Neural progenitor cell (in vitro differentiated cells): Measurements from ENCODE around the gene FRS2. TPM values are rescaled to one million over a fixed set of nuclear protein-coding genes. Genes with fewer than 3 reads are reported as not detected.
A peak's percentile ranks its signal among the peaks of the same experiment; 100 is the strongest.

Source experiments
- DNase-seq: peaks from one replicate; pipeline ENCODE4 v3.0.0-alpha.2; 2016; ENCODE audit warnings: low spot score
- H2AFZ ChIP-seq: fragments of 200-600 bp; sonication (generic); replicated peaks from 2 replicates; pipeline ENCODE4 v1.6.1; 2016; ENCODE audit warnings: antibody characterized with exemption
- H3F3A ChIP-seq: fragments of 200-600 bp; sonication (generic); 2 replicates; pipeline ENCODE4 v1.6.1; 2016; ENCODE audit warnings: antibody characterized with exemption, low read depth
- H3K27ac ChIP-seq: fragments of 200-600 bp; sonication (generic); 2 replicates; pipeline ENCODE4 v1.5.1; 2016; ENCODE audit warnings: mild to moderate bottlenecking
- H3K27me3 ChIP-seq: fragments of 200-600 bp; sonication (generic); 2 replicates; pipeline ENCODE4 v1.6.1; 2016; ENCODE audit warnings: mild to moderate bottlenecking, moderate library complexity
- H3K36me3 ChIP-seq: fragments of 200-600 bp; sonication (generic); 2 replicates; pipeline ENCODE4 v1.5.1; 2016
- H3K4me1 ChIP-seq: fragments of 200-600 bp; sonication (generic); 2 replicates; pipeline ENCODE4 v1.6.1; 2016; ENCODE audit warnings: mixed run types
- H3K4me2 ChIP-seq: fragments of 200-600 bp; sonication (generic); 2 replicates; pipeline ENCODE4 v1.6.1; 2016
- H3K4me3 ChIP-seq: fragments of 200-600 bp; sonication (generic); 2 replicates; pipeline ENCODE4 v1.5.1; 2016
- H3K79me2 ChIP-seq: fragments of 200-600 bp; sonication (generic); 2 replicates; pipeline ENCODE4 v1.6.1; 2016; ENCODE audit warnings: low read depth
- H3K9ac ChIP-seq: fragments of 200-600 bp; sonication (generic); 2 replicates; pipeline ENCODE4 v1.6.1; 2016
- H3K9me3 ChIP-seq: fragments of 200-600 bp; sonication (generic); 2 replicates; pipeline ENCODE4 v1.5.1; 2016; ENCODE audit warnings: low read depth
- H4K20me1 ChIP-seq: fragments of 200-600 bp; sonication (generic); 2 replicates; pipeline ENCODE4 v1.6.1; 2016; ENCODE audit warnings: low read depth
- H3K27ac Mint-ChIP-seq: 3 replicates; pipeline ENCODE4 v1.8.0; 2021; ENCODE audit warnings: mixed read lengths
- H3K27me3 Mint-ChIP-seq: 2 replicates; pipeline ENCODE4 v1.8.0; 2022; ENCODE audit warnings: low read depth, mild to moderate bottlenecking, inconsistent platforms, moderate library complexity, mixed read lengths; ENCODE audit not compliant: insufficient read depth
- H3K36me3 Mint-ChIP-seq: 3 replicates; pipeline ENCODE4 v1.8.0; 2021; ENCODE audit warnings: mixed read lengths
- H3K4me1 Mint-ChIP-seq: 3 replicates; pipeline ENCODE4 v1.8.0; 2021; ENCODE audit warnings: mixed read lengths
- H3K4me3 Mint-ChIP-seq: 3 replicates; pipeline ENCODE4 v1.8.0; 2021; ENCODE audit warnings: mild to moderate bottlenecking, moderate library complexity, mixed read lengths
- H3K9me3 Mint-ChIP-seq: 3 replicates; pipeline ENCODE4 v1.8.0; 2020; ENCODE audit warnings: mixed read lengths
- EZH2 ChIP-seq: fragments of 200-600 bp; sonication (generic); IDR thresholded peaks from 2 replicates; pipeline ENCODE4 v1.6.1; 2017; ENCODE audit warnings: antibody characterized with exemption, mild to moderate bottlenecking, moderate library complexity
- EZH2phosphoT487 ChIP-seq: fragments of 200-600 bp; sonication (generic); IDR thresholded peaks from 2 replicates; pipeline ENCODE4 v1.6.1; 2017; ENCODE audit warnings: antibody characterized with exemption
- total RNA-seq: library from RNA; depleted of rRNA; stranded (reverse); fragments of >200 nt; gene quantifications from 2 replicates; pipeline ENCODE4 v1.2.3, GENCODE V29; 2015; ENCODE audit warnings: low replicate concordance
- TF ChIP-seq, protein P1 (sequence below): fragments of 200-600 bp; sonication (generic); IDR thresholded peaks from 2 replicates; pipeline ENCODE4 v1.5.1; 2017; ENCODE audit warnings: antibody characterized with exemption, mild to moderate bottlenecking

The FRS2 gene
- total RNA-seq, 1 donor from 2014 or later: 128 TPM

DNA sequence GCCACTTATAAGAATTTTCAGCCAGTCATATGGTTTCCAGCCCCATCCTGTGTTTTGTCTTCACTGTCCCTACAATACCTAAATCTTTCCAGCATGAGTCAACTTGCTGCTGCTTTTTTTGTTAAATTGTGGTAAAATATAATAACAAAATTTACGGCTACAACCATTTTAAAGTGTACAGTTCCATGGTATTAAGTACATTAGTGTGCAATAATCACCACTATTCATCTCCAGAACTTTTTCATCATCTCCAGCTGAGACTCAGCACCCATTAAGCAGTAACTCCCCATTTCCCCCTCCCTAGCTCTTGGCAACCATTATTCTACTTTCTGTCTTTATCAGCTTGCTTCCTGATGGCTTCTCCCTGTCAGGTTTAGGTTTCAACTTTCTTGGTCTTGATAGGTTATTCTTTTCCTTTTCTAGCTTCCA is 39.1 kb downstream of the FRS2 start:
- Mint-ChIP-seq H3K27me3 (no peaks in the 10 kb centered on the region), H3K27ac (peak overlapping the region; percentile 57), H3K4me1 (peaks cover 37% of the 10 kb centered on the region), H3K36me3 (no peaks in the 10 kb centered on the region), H3K9me3 (no peaks in the 10 kb centered on the region), H3K4me3 (no peak overlapping the region)
- H3K9me3 ChIP-seq: no peaks in the 10 kb centered on the region
- no peak overlapping the region for H3K9ac ChIP-seq
- peaks cover 100% of the 10 kb centered on the region for H3K79me2 ChIP-seq
- H3K36me3 ChIP-seq: no peaks in the 10 kb centered on the region
- peaks cover 79% of the 10 kb centered on the region for H4K20me1 ChIP-seq
- peak overlapping the region; percentile 25 for H3K4me2 ChIP-seq
- no peaks in the 10 kb centered on the region for H3F3A ChIP-seq
- peak; percentile 6 for DNase-seq
- H2AFZ ChIP-seq: no peak overlapping the region
- H3K4me1 ChIP-seq: peaks cover 37% of the 10 kb centered on the region
- H3K27ac ChIP-seq: peak overlapping the region; percentile 40
- H3K27me3 ChIP-seq: no peaks in the 10 kb centered on the region
- H3K4me3 ChIP-seq: no peak overlapping the region
- TF ChIP-seq EZH2 (no peak), EZH2phosphoT487 (no peak)
- TF ChIP-seq, protein P1, sequence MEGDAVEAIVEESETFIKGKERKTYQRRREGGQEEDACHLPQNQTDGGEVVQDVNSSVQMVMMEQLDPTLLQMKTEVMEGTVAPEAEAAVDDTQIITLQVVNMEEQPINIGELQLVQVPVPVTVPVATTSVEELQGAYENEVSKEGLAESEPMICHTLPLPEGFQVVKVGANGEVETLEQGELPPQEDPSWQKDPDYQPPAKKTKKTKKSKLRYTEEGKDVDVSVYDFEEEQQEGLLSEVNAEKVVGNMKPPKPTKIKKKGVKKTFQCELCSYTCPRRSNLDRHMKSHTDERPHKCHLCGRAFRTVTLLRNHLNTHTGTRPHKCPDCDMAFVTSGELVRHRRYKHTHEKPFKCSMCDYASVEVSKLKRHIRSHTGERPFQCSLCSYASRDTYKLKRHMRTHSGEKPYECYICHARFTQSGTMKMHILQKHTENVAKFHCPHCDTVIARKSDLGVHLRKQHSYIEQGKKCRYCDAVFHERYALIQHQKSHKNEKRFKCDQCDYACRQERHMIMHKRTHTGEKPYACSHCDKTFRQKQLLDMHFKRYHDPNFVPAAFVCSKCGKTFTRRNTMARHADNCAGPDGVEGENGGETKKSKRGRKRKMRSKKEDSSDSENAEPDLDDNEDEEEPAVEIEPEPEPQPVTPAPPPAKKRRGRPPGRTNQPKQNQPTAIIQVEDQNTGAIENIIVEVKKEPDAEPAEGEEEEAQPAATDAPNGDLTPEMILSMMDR: no peak

DNA sequence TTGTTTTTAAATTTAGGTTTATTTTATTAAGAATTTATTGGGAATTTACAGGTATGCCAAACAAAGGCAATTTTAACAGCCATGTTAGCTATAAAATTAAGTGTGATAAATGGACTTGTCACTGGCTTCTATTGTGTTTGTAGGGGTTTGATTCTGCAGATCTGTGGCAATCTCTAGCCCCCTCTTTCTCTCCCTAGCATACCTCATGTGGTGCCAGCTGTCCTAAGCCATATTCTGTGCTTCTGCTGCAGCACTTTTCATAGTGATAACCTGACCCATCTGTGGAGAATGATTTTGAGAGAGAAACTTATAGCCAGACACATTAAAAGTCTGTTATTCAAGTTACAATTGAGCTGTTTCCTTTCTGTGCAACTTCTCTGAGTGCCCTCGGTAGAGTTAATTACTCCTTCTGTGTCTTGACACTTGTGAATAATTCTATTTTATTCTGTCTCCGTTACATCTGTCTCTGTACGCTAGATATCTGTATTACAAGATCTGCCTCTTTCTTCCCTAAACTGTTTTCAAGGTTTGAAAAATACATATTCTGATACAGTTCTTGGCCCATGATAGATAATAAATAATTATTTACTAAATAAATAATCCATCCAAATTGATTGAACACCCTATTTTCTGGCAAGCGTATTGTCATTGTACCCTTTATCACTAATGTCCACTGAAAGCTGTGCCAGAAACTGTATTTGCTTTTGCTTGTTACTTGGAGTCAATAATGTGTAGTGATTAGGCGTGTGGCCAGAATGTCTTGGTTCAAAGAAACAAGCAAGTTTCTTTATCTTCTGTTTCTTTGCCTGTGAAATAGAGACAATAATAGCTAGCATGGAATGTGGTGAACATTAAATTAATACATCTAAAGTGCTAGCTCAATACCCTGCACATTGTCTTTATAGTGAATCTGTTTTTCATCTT is 40.0 kb downstream of the FRS2 start:
- no peak overlapping the region for H3K4me3 Mint-ChIP-seq
- peaks cover 43% of the 10 kb centered on the region for H3K4me1 Mint-ChIP-seq
- H3K9me3 Mint-ChIP-seq: no peaks in the 10 kb centered on the region
- H3K36me3 Mint-ChIP-seq: no peaks in the 10 kb centered on the region
- Histone ChIP-seq H4K20me1 (peaks cover 81% of the 10 kb centered on the region), H2AFZ (no peak overlapping the region), H3K9me3 (no peaks in the 10 kb centered on the region), H3K27ac (peak overlapping the region; percentile 48), H3F3A (no peaks in the 10 kb centered on the region), H3K9ac (no peak overlapping the region), H3K4me1 (peaks cover 42% of the 10 kb centered on the region), H3K4me3 (no peak overlapping the region), H3K79me2 (peaks cover 100% of the 10 kb centered on the region), H3K4me2 (peak overlapping the region; percentile 25), H3K27me3 (no peaks in the 10 kb centered on the region), H3K36me3 (no peaks in the 10 kb centered on the region)
- TF ChIP-seq, protein P1: no peak
- TF ChIP-seq EZH2phosphoT487: no peak
- no peak for TF ChIP-seq EZH2
- no peaks in the 10 kb centered on the region for H3K27me3 Mint-ChIP-seq
- H3K27ac Mint-ChIP-seq: peak overlapping the region; percentile 9
- no peak for DNase-seq

DNA sequence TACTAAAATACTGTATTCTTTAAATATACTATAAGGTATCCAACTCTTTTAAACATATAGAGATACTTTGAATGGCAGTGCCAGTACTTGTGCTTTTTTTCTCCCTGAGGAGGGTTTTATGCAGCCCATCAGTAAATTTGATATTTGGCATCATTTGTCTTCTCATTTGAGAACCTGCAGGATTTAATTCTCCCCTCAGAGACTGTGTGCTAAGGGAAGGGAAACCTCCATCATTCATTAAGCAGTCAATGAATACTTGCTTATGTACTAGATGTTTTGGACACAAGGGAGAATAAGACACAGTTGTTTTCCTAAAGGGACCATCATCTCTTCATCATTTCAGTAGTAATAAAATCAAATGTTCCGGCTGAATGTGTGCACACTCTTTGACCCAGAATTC is 40.8 kb downstream of the FRS2 start:
- Histone ChIP-seq H3K4me3 (no peak overlapping the region), H3K9me3 (no peaks in the 10 kb centered on the region), H3K4me1 (peaks cover 50% of the 10 kb centered on the region), H3K9ac (no peak overlapping the region), H3F3A (no peaks in the 10 kb centered on the region), H3K79me2 (peaks cover 100% of the 10 kb centered on the region), H4K20me1 (peaks cover 82% of the 10 kb centered on the region), H2AFZ (no peak overlapping the region), H3K36me3 (no peaks in the 10 kb centered on the region), H3K27ac (no peak overlapping the region), H3K27me3 (no peaks in the 10 kb centered on the region), H3K4me2 (no peak overlapping the region)
- TF ChIP-seq, protein P1: no peak
- TF ChIP-seq EZH2 (no peak), EZH2phosphoT487 (no peak)
- H3K4me1 Mint-ChIP-seq: peaks cover 51% of the 10 kb centered on the region
- DNase-seq: no peak
- no peaks in the 10 kb centered on the region for H3K27me3 Mint-ChIP-seq
- H3K27ac Mint-ChIP-seq: no peak overlapping the region
- no peaks in the 10 kb centered on the region for H3K36me3 Mint-ChIP-seq
- no peaks in the 10 kb centered on the region for H3K9me3 Mint-ChIP-seq
- H3K4me3 Mint-ChIP-seq: no peak overlapping the region
